Stimulated activated CD8-positive, alpha-beta memory T cell treated with anti-CD3 and anti-CD28 coated beads, Interleukin-7, amount 100 ng/mL, for 4 hours (primary cell): ENCODE data around the gene RNF4.
"Not testable (repeated sequence)": the region's sequence is repeated elsewhere in the genome, so short reads cannot be mapped to it uniquely, and the experiment has no call there.

Experiments
- DNase-seq, 2 donors: peaks; one replicate each; pipeline ENCODE4 v3.0.0-alpha.2; 2020; ENCODE audit warnings: low read depth in 2 of 2

RNF4 gene

GRCh38 chr4:2468456-2469191, at the start of gene RNF4:
Gene RNF4, plus strand, starts transcription at chr4:2469106. Its CDS starts 21,388 bp downstream, at chr4:2490494.
- DNase-seq, result peak; percentile 94 to 95

GRCh38 chr4:2419814-2420213, 49.1 kb upstream of the RNF4 start:
- DNase-seq, result no peak

- no peak for DNase-seq
Observed at GRCh38 chr4:2421928-2422327, 47.0 kb upstream of the RNF4 start.

- no peak for DNase-seq
Observed at GRCh38 chr4:2423066-2423465, 45.8 kb upstream of the RNF4 start.

- DNase-seq, result no peak
Observed at GRCh38 chr4:2423695-2424094, 45.2 kb upstream of the RNF4 start.

- DNase-seq, result no peak
Observed at GRCh38 chr4:2424581-2424980, 44.3 kb upstream of the RNF4 start.

- DNase-seq, result no peak
Observed at GRCh38 chr4:2425386-2426068, 43.4 kb upstream of the RNF4 start.

- no peak for DNase-seq
Observed at GRCh38 chr4:2426069-2426397, 42.9 kb upstream of the RNF4 start.

- DNase-seq, result no peak
Observed at GRCh38 chr4:2426711-2427275, 42.1 kb upstream of the RNF4 start.

- no peak for DNase-seq
Observed at GRCh38 chr4:2427383-2428334, 41.2 kb upstream of the RNF4 start.

- no peak for DNase-seq
Observed at GRCh38 chr4:2428496-2429213, 40.3 kb upstream of the RNF4 start.

GRCh38 chr4:2429945-2430757, 38.8 kb upstream of the RNF4 start:
- DNase-seq, result not testable (repeated sequence)

GRCh38 chr4:2432004-2432403, 36.9 kb upstream of the RNF4 start:
- DNase-seq, result no peak

GRCh38 chr4:2432991-2433530, 35.8 kb upstream of the RNF4 start:
- DNase-seq, result no peak

- DNase-seq, result no peak
Observed at GRCh38 chr4:2433609-2434350, 35.1 kb upstream of the RNF4 start.

- no peak for DNase-seq
Observed at GRCh38 chr4:2434420-2434819, 34.5 kb upstream of the RNF4 start.

- DNase-seq, result no peak
Observed at GRCh38 chr4:2436301-2436700, 32.6 kb upstream of the RNF4 start.

- DNase-seq, result no peak
Observed at GRCh38 chr4:2436761-2437474, 32.0 kb upstream of the RNF4 start.
